ENCODE measurements around the gene SERPINB12. TPM values are rescaled to one million over a fixed set of nuclear protein-coding genes. Genes with fewer than 3 reads are reported as not detected.

The SERPINB12 gene
- total and polyA plus RNA-seq, 2 of the 13 experiments (the other 11 are each of a cell fraction or from before 2014, with no cell fraction given), result not detected

GRCh38 chr18:63591725-63592124 lies 49.6 kb downstream of the SERPINB12 start:
- Histone ChIP-seq H3K4me1 (ENCODE audit: insufficient read depth, low read length) (no peaks in the 10 kb centered on the region), H3K9me3 (ENCODE audit: low read length) (no peaks in the 10 kb centered on the region), H3K4me3 (replicated peaks in 1 of 3; ENCODE audit: insufficient read depth in 1 of 3, low read depth in 2 of 3, low read length in 3 of 3) (no peak overlapping the region), H3K79me2 (ENCODE audit: insufficient read depth, low read length) (no peaks in the 10 kb centered on the region), H3K9ac (ENCODE audit: insufficient read depth, low read depth, low read length) (no peak overlapping the region), H3K27me3 (ENCODE audit: control insufficient read depth in 1 of 2, insufficient read depth in 2 of 2, low read length in 2 of 2) (no peaks in the 10 kb centered on the region), H3K4me2 (ENCODE audit: low read depth, low read length) (no peak overlapping the region), H4K20me1 (ENCODE audit: insufficient read depth, low read length) (no peaks in the 10 kb centered on the region), H3K27ac (ENCODE audit: extremely low read length, insufficient read depth, low read length) (no peak overlapping the region), H2AFZ (ENCODE audit: low read length) (no peak overlapping the region), H3K36me3 (replicated peaks in 1 of 2; ENCODE audit: control insufficient read depth in 1 of 2, insufficient read depth in 2 of 2, low read length in 2 of 2) (no peaks in the 10 kb centered on the region)
- no peak for FAIRE-seq
- TF ChIP-seq MIER2 (CRISPR knock-in tag; IDR thresholded peaks at IDR 0.05) (no peak), GATAD2A (CRISPR knock-in tag; IDR thresholded peaks at IDR 0.05) (no peak), NCOA5 (CRISPR knock-in tag; IDR thresholded peaks at IDR 0.05) (no peak), ZNF530 (CRISPR knock-in tag; IDR thresholded peaks at IDR 0.05; ENCODE audit: low read depth) (no peak), CHCHD3 (CRISPR knock-in tag; IDR thresholded peaks at IDR 0.05) (no peak), ESRRA (CRISPR knock-in tag; IDR thresholded peaks at IDR 0.05; ENCODE audit: low read depth) (no peak)
- TF ChIP-seq, protein P1, sequence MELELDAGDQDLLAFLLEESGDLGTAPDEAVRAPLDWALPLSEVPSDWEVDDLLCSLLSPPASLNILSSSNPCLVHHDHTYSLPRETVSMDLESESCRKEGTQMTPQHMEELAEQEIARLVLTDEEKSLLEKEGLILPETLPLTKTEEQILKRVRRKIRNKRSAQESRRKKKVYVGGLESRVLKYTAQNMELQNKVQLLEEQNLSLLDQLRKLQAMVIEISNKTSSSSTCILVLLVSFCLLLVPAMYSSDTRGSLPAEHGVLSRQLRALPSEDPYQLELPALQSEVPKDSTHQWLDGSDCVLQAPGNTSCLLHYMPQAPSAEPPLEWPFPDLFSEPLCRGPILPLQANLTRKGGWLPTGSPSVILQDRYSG (CRISPR knock-in tag; IDR thresholded peaks at IDR 0.05), result no peak
- 3% methylated on average over 3 of the region's 3 CpGs for WGBS (ENCODE audit: low lambda C conversion rate)
- POLR2A ChIA-PET, result no interaction called here
- CTCF ChIA-PET (ENCODE audit: low intra/inter-chr PET ratio, low total read pairs), result no interaction called here
- intact Hi-C loops (cut with micrococcal nuclease; ENCODE audit: unreplicated experiment), result no loop called here
- ATAC-seq, result no peak
- no peak for DNase-seq (ENCODE audit: low spot score)
- no TSS peak for BruUV-seq (replicated peaks)
- in situ Hi-C loops (cut with HindIII; ENCODE audit: extremely low pct_ligation_motif_present, low pct_unique_long_range_greater_than_20kb), result no loop called here

DNA sequence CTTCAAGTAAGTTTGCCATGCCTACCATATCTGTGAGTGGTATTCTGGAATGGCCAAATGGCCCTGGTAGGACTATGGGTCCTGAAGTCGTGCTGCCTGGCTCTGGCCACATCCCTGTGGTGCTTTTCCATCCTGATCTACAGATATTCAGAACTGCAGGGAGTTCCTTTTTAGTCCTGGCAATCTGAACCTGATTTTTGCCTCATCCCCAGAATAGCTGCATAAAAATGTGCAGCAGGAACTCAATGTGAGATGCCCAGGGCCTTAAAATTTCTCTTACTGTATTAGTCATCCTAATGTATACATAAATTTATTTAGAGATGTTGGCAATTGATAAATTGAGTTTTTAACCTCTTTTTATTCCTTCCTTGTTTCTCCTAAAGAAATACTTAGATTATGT lies 50.3 kb downstream of the SERPINB12 start:
- DNase-seq (ENCODE audit: low spot score) (no peak), FAIRE-seq (no peak), ATAC-seq (no peak)
- intact Hi-C loops (cut with micrococcal nuclease; ENCODE audit: unreplicated experiment), result no loop called here
- H3K9me3 ChIP-seq (ENCODE audit: low read length), result no peaks in the 10 kb centered on the region
- H3K79me2 ChIP-seq (ENCODE audit: insufficient read depth, low read length), result no peaks in the 10 kb centered on the region
- no TSS peak for BruUV-seq (replicated peaks)
- no peak overlapping the region for H3K4me3 ChIP-seq (replicated peaks in 1 of 3; ENCODE audit: insufficient read depth in 1 of 3, low read depth in 2 of 3, low read length in 3 of 3)
- no peaks in the 10 kb centered on the region for H3K4me1 ChIP-seq (ENCODE audit: insufficient read depth, low read length)
- POLR2A ChIA-PET, result no interaction called here
- CTCF ChIA-PET (ENCODE audit: low intra/inter-chr PET ratio, low total read pairs), result no interaction called here
- in situ Hi-C loops (cut with HindIII; ENCODE audit: extremely low pct_ligation_motif_present, low pct_unique_long_range_greater_than_20kb), result no loop called here
- no peaks in the 10 kb centered on the region for H3K36me3 ChIP-seq (replicated peaks in 1 of 2; ENCODE audit: control insufficient read depth in 1 of 2, insufficient read depth in 2 of 2, low read length in 2 of 2)
- H3K4me2 ChIP-seq (ENCODE audit: low read depth, low read length), result no peak overlapping the region
- no peak overlapping the region for H3K9ac ChIP-seq (ENCODE audit: insufficient read depth, low read depth, low read length)
- no peak overlapping the region for H3K27ac ChIP-seq (ENCODE audit: extremely low read length, insufficient read depth, low read length)
- H2AFZ ChIP-seq (ENCODE audit: low read length), result no peak overlapping the region
- H3K27me3 ChIP-seq (ENCODE audit: control insufficient read depth in 1 of 2, insufficient read depth in 2 of 2, low read length in 2 of 2), result 0 out of 5 replicates have a peak, but pooled peaks cover 0 to 4% of the 10 kb centered on the region in 2 experiments
- H4K20me1 ChIP-seq (ENCODE audit: insufficient read depth, low read length), result no peaks in the 10 kb centered on the region
- 0% methylated on average over 1 of the region's 1 CpG for WGBS (ENCODE audit: low lambda C conversion rate)
- TF ChIP-seq ZNF367 (CRISPR knock-in tag; IDR thresholded peaks at IDR 0.05; ENCODE audit: borderline replicate concordance) (no peak), ZNF674 (CRISPR knock-in tag; IDR thresholded peaks at IDR 0.05; ENCODE audit: low read depth) (no peak), NFYC (CRISPR knock-in tag; IDR thresholded peaks at IDR 0.05) (no peak), XRCC5 (optimal IDR thresholded peaks at IDR 0.05; ENCODE audit: low read length) (no peak), REPIN1 (CRISPR knock-in tag; IDR thresholded peaks at IDR 0.05; ENCODE audit: borderline replicate concordance, low read depth) (no peak), TSC22D2 (CRISPR knock-in tag; IDR thresholded peaks at IDR 0.05; ENCODE audit: borderline replicate concordance) (no peak), ZNF720 (CRISPR knock-in tag; IDR thresholded peaks at IDR 0.05) (no peak), ATF6 (CRISPR knock-in tag; conservative IDR thresholded peaks at IDR 0.05) (no peak), ZNF703 (CRISPR knock-in tag; IDR thresholded peaks at IDR 0.05; ENCODE audit: borderline replicate concordance) (no peak), HNRNPH1 (optimal IDR thresholded peaks at IDR 0.05; ENCODE audit: low read depth, low read length) (no peak)
- TF ChIP-seq, protein P2, sequence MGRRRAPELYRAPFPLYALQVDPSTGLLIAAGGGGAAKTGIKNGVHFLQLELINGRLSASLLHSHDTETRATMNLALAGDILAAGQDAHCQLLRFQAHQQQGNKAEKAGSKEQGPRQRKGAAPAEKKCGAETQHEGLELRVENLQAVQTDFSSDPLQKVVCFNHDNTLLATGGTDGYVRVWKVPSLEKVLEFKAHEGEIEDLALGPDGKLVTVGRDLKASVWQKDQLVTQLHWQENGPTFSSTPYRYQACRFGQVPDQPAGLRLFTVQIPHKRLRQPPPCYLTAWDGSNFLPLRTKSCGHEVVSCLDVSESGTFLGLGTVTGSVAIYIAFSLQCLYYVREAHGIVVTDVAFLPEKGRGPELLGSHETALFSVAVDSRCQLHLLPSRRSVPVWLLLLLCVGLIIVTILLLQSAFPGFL (CRISPR knock-in tag; IDR thresholded peaks at IDR 0.05), result no peak

Measured in HepG2 (cell line).